IPS-15b (cell line): ENCODE measurements around the gene GPC6.

Experiments used
- H3K27me3 ChIP-seq: one replicate; pipeline ENCODE4 v1.6.1; 2013; ENCODE audit warnings: low read length; ENCODE audit not compliant: control insufficient read depth, insufficient read depth
- H3K36me3 ChIP-seq: one replicate; pipeline ENCODE4 v1.6.1; 2013; ENCODE audit warnings: low read length; ENCODE audit not compliant: control insufficient read depth, insufficient read depth
- H3K4me1 ChIP-seq: one replicate; pipeline ENCODE4 v1.6.1; 2013; ENCODE audit warnings: mild to moderate bottlenecking, low read length; ENCODE audit not compliant: control insufficient read depth, insufficient read depth
- H3K4me3 ChIP-seq: one replicate; pipeline ENCODE4 v1.5.1; 2013; ENCODE audit warnings: low read depth, low read length
- H3K9ac ChIP-seq: one replicate; pipeline ENCODE4 v1.6.1; 2013; ENCODE audit warnings: low read depth, mild to moderate bottlenecking, low read length
- H3K9me3 ChIP-seq: one replicate; pipeline ENCODE4 v1.6.1; 2013; ENCODE audit warnings: mild to moderate bottlenecking, low read length; ENCODE audit not compliant: control insufficient read depth, insufficient read depth

The GPC6 gene

GRCh38 chr13:94411747-94412146 is 1185.1 kb downstream of the GPC6 start:
- no peak overlapping the region for H3K4me3 ChIP-seq
- H3K27me3 ChIP-seq = no peaks in the 10 kb centered on the region
- no peaks in the 10 kb centered on the region for H3K9me3 ChIP-seq
- no peaks in the 10 kb centered on the region for H3K36me3 ChIP-seq
- H3K9ac ChIP-seq = no peak overlapping the region
- no peaks in the 10 kb centered on the region for H3K4me1 ChIP-seq

DNA sequence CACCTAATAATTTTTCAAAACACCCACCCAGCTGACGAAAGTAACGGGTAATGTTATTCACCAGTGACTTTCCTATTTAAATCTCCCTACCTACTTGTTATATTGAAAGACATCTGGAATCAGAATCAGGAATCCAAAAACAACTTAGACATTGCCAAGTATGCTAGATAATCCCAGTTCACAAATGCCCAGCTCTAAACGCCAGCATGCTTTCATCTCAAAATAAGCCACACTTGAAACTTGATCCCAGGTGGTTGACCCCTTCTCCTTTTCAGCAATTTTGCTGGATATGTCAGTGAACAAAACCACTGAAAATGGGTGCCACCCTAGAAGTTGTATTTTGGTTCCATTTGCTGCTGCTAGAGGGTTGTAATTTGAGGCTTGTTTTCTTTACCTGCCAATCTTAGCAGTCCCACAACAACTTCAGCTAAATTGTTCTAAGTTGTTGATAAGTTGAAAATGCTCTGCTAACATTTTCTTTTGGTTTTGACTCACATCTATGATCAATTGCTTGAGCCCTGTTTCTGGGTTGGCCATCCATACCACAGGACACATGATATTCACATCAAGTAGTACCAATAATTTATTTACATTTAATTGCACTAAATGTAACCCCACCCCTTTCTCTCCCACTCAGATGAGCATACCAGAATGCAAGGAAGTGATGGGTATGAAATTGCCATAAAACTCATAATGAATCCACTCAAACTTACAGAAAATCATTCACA is 1186.4 kb downstream of the GPC6 start:
- H3K36me3 ChIP-seq = no peaks in the 10 kb centered on the region
- H3K9me3 ChIP-seq = no peaks in the 10 kb centered on the region
- no peak overlapping the region for H3K4me3 ChIP-seq
- H3K27me3 ChIP-seq = no peaks in the 10 kb centered on the region
- H3K4me1 ChIP-seq = no peaks in the 10 kb centered on the region
- no peak overlapping the region for H3K9ac ChIP-seq

- Histone ChIP-seq H3K27me3 (no peaks in the 10 kb centered on the region), H3K4me1 (no peaks in the 10 kb centered on the region), H3K4me3 (no peak overlapping the region), H3K36me3 (no peaks in the 10 kb centered on the region), H3K9ac (no peak overlapping the region), H3K9me3 (no peaks in the 10 kb centered on the region)
Observed at GRCh38 chr13:94413598-94413944, 1187.0 kb downstream of the GPC6 start.

DNA sequence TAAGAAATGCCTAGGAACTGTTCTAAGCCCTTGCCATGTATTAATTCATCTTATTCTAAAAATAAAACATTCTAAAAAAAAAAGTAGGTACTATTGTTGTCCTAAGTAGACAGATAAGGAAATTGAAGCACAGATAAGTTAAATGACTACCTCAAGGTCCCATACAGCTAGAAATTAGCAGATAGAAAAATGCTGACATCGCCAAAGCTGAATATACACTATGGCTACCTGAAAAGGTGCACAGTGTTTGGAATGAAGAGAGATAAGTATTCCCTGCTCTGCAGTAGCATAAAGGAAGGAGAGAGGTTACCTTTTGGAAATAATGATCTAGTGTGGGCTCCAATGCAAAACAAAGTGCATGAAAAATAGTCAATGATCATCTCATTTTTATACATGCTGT is 1187.5 kb downstream of the GPC6 start:
- no peak overlapping the region for H3K4me3 ChIP-seq
- H3K9ac ChIP-seq = no peak overlapping the region
- H3K4me1 ChIP-seq = no peaks in the 10 kb centered on the region
- no peaks in the 10 kb centered on the region for H3K36me3 ChIP-seq
- no peaks in the 10 kb centered on the region for H3K9me3 ChIP-seq
- no peaks in the 10 kb centered on the region for H3K27me3 ChIP-seq

- H3K4me3 ChIP-seq = no peak overlapping the region
- no peak overlapping the region for H3K9ac ChIP-seq
- H3K36me3 ChIP-seq = no peaks in the 10 kb centered on the region
Observed at GRCh38 chr13:94414708-94415107, 1188.1 kb downstream of the GPC6 start.

DNA sequence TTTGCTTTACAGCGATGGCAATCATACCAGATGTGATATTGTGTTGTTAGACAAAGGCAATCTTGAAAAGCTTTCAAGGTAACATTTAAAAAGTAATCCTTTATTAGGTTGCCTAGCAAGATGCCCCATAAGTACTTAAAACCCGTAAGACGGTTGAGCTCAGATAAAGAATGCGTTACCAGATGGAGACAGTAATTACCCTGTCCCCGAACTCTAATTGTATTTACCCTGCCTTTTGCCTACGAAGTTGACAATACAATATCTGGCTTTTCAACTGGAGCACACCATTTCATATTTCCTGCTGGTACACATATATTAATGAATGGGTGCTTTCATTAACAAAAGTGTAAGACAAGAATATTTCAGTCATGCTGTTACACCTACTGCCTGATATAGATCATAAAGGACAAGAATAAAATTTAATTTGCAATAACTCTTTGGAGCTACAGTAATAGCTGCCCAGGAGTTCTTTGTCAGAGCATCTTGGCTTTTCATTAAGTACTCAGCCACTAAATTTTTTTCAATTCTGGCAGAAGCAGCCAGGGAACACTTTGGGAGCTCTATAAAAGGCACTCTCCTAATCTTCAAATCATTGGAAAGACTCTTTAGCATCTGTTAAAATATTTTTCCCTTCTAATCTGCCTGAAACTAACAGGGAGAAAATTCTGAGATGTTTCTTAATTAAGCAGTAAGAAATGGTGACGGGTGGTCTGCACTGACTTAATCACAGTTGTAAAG is 1189.1 kb downstream of the GPC6 start:
- Histone ChIP-seq H3K27me3 (no peaks in the 10 kb centered on the region), H3K4me1 (no peaks in the 10 kb centered on the region), H3K36me3 (no peaks in the 10 kb centered on the region), H3K4me3 (no peak overlapping the region), H3K9me3 (no peaks in the 10 kb centered on the region), H3K9ac (no peak overlapping the region)

More at GRCh38 chr13:94414708-94415107, 1188.1 kb downstream of the GPC6 start:
- H3K9me3 ChIP-seq = no peaks in the 10 kb centered on the region
- no peaks in the 10 kb centered on the region for H3K27me3 ChIP-seq
- no peaks in the 10 kb centered on the region for H3K4me1 ChIP-seq

GRCh38 chr13:94416454-94417080 is 1190.0 kb downstream of the GPC6 start:
- no peaks in the 10 kb centered on the region for H3K36me3 ChIP-seq
- no peaks in the 10 kb centered on the region for H3K9me3 ChIP-seq
- H3K27me3 ChIP-seq = no peaks in the 10 kb centered on the region
- no peak overlapping the region for H3K4me3 ChIP-seq
- H3K4me1 ChIP-seq = no peaks in the 10 kb centered on the region
- no peak overlapping the region for H3K9ac ChIP-seq

- no peaks in the 10 kb centered on the region for H3K9me3 ChIP-seq
- H3K27me3 ChIP-seq = no peaks in the 10 kb centered on the region
- H3K36me3 ChIP-seq = no peaks in the 10 kb centered on the region
- no peaks in the 10 kb centered on the region for H3K4me1 ChIP-seq
- H3K9ac ChIP-seq = no peak overlapping the region
- H3K4me3 ChIP-seq = no peak overlapping the region
Observed at GRCh38 chr13:94417294-94417693, 1190.7 kb downstream of the GPC6 start.

- Histone ChIP-seq H3K4me1 (no peaks in the 10 kb centered on the region), H3K9ac (no peak overlapping the region), H3K9me3 (no peaks in the 10 kb centered on the region), H3K4me3 (no peak overlapping the region), H3K27me3 (no peaks in the 10 kb centered on the region), H3K36me3 (no peaks in the 10 kb centered on the region)
Observed at GRCh38 chr13:94419304-94419924, 1192.8 kb downstream of the GPC6 start.

DNA sequence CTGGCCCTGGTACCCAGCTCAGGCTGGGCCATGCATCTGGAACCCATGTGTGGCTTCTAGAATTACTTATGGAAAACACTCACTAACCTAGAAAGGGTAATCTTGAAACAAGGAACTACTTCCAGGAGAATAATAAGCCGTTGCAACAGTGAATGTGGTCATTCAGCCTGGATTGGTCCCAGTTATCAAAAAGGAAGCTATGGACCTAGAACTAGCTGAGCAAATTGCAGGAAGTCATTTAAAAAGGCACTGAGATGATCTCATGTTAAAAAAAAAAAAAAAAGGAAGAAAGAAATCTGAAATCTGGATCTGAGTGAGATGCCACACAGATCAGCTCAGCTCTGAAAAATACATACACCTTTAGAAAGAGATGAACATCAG is 1193.3 kb downstream of the GPC6 start:
- Histone ChIP-seq H3K9me3 (no peaks in the 10 kb centered on the region), H3K27me3 (no peaks in the 10 kb centered on the region), H3K4me3 (no peak overlapping the region), H3K9ac (no peak overlapping the region), H3K4me1 (no peaks in the 10 kb centered on the region), H3K36me3 (no peaks in the 10 kb centered on the region)

GRCh38 chr13:94427313-94427953 is 1200.8 kb downstream of the GPC6 start:
- Histone ChIP-seq H3K9me3 (no peaks in the 10 kb centered on the region), H3K4me1 (no peaks in the 10 kb centered on the region), H3K36me3 (no peaks in the 10 kb centered on the region), H3K4me3 (no peak overlapping the region), H3K27me3 (no peaks in the 10 kb centered on the region), H3K9ac (no peak overlapping the region)
